GM12878 (cell line): Measurements from ENCODE around the gene ING5. TPM values are rescaled to one million over a fixed set of nuclear protein-coding genes. Genes with fewer than 3 reads are reported as not detected.
A peak's percentile ranks its signal among the peaks of the same experiment; 100 is the strongest.

Experiments used
- CEBPB ChIP-seq, 2 experiments: fragments of 150-350 bp in 1 of 2; IDR thresholded peaks; 2 replicates each; pipeline ENCODE4 v1.6.1; 2012 to 2014; ENCODE audit warnings: low read depth in 2 of 2, low read length in 2 of 2, borderline replicate concordance in 1 of 2, inconsistent platforms in 1 of 2
- CTCF ChIP-seq, 3 experiments: IDR thresholded peaks in 2 of 3; conservative IDR thresholded peaks in 1 of 3; 2 replicates each; pipeline ENCODE4 v1.5.1; 2011; ENCODE audit warnings: low read depth in 3 of 3, low read length in 3 of 3, mild to moderate bottlenecking in 3 of 3, control low read depth in 2 of 3, moderate library complexity in 2 of 3, inconsistent platforms in 1 of 3, mixed read lengths in 1 of 3; ENCODE audit not compliant: control insufficient read depth in 2 of 3, insufficient read depth in 1 of 3; ENCODE audit errors: extremely low read depth in 1 of 3
- FOXM1 ChIP-seq: IDR thresholded peaks from 2 replicates; pipeline ENCODE4 v1.6.1; 2012; ENCODE audit warnings: low read depth, mild to moderate bottlenecking, inconsistent platforms, low read length, moderate library complexity
- LARP7 ChIP-seq: fragments of 450-650 bp; IDR thresholded peaks from 2 replicates; pipeline ENCODE4 v1.6.1; 2017; ENCODE audit warnings: mild to moderate bottlenecking
- MAX ChIP-seq: IDR thresholded peaks from 2 replicates; pipeline ENCODE4 v1.6.1; 2012; ENCODE audit warnings: low read depth, low read length, improper control_type of control experiment
- MEF2A ChIP-seq: IDR thresholded peaks from 2 replicates; pipeline ENCODE4 v1.6.1; 2011; ENCODE audit warnings: low read depth, mild to moderate bottlenecking, low read length, moderate library complexity; ENCODE audit not compliant: insufficient read depth
- NBN ChIP-seq: fragments of 450-650 bp; IDR thresholded peaks from 2 replicates; pipeline ENCODE4 v1.6.1; 2016
- PRDM15 ChIP-seq: fragments of 450-650 bp; formaldehyde crosslinking; IDR thresholded peaks from 2 replicates; pipeline ENCODE4 v1.4.0; 2020; ENCODE audit warnings: mild to moderate bottlenecking, moderate library complexity
- RAD21 ChIP-seq: IDR thresholded peaks from 2 replicates; pipeline ENCODE4 v1.6.1; 2011; ENCODE audit warnings: mild to moderate bottlenecking, low read depth, low read length, moderate library complexity; ENCODE audit not compliant: insufficient read depth
- SRF ChIP-seq, 2 experiments: IDR thresholded peaks; 2 replicates each; pipeline ENCODE4 v1.6.1; 2011; ENCODE audit warnings: low read depth in 2 of 2, low read length in 2 of 2, mild to moderate bottlenecking in 1 of 2, moderate library complexity in 1 of 2
- SUPT20H ChIP-seq: IDR thresholded peaks from 2 replicates; pipeline ENCODE4 v1.6.1; 2011; ENCODE audit warnings: low read depth, mild to moderate bottlenecking, low read length, moderate library complexity, borderline replicate concordance; ENCODE audit not compliant: control insufficient read depth
- TARDBP ChIP-seq: IDR thresholded peaks from 2 replicates; pipeline ENCODE4 v1.6.1; 2016; ENCODE audit warnings: borderline replicate concordance
- TCF12 ChIP-seq: IDR thresholded peaks from 2 replicates; pipeline ENCODE4 v1.6.1; 2011; ENCODE audit warnings: low read depth, mild to moderate bottlenecking, low read length
- YBX1 ChIP-seq: fragments of 450-650 bp; IDR thresholded peaks from 2 replicates; pipeline ENCODE4 v1.6.1; 2016; ENCODE audit warnings: antibody characterized with exemption
- YY1 ChIP-seq: IDR thresholded peaks from 2 replicates; pipeline ENCODE4 v1.6.1; 2011; ENCODE audit warnings: low read depth, mild to moderate bottlenecking, low read length
- ZNF384 ChIP-seq: IDR thresholded peaks from 2 replicates; pipeline ENCODE4 v1.6.1; 2012; ENCODE audit warnings: low read depth, mild to moderate bottlenecking, low read length, improper control_type of control experiment, borderline replicate concordance
- polyA plus RNA-seq, 11 experiments: library from polyadenylated mRNA; depleted of rRNA in 4 of 11; unstranded in 6 of 11; stranded (reverse) in 5 of 11; fragments of >200 nt; fragmentation: Nextera tagmentation in 4 of 11; fragmentation: Illumina TruSeq in 1 of 11; extraction: Ambion mirVana in 4 of 11; extraction: Trizol in 1 of 11; gene quantifications; 1 replicate in 1 of 11; 2 replicates in 10 of 11; pipeline versions ENCODE4 v1.2.1 to v1.2.3, GENCODE V29; 2011 to 2016; ENCODE audit warnings: inconsistent platforms in 2 of 11, missing spikeins in 2 of 11, low read depth in 1 of 11
- total RNA-seq, 4 experiments: library from RNA; depleted of rRNA in 3 of 4; stranded (reverse); fragments of >200 nt in 3 of 4; fragmentation: Illumina TruSeq in 1 of 4; extraction: Trizol in 1 of 4; gene quantifications; 2 replicates each; pipeline versions ENCODE4 v1.2.1 to v1.2.3, GENCODE V29; 2013 to 2021
- TF ChIP-seq, protein P1 (sequence below): fragments of 450-650 bp; IDR thresholded peaks from 2 replicates; pipeline ENCODE4 v1.6.1; 2017; ENCODE audit warnings: low read depth, mild to moderate bottlenecking, moderate library complexity
- TF ChIP-seq, protein P2 (sequence below): IDR thresholded peaks from 2 replicates; pipeline ENCODE4 v1.6.1; 2012; ENCODE audit warnings: low read depth, low read length, improper control_type of control experiment
- TF ChIP-seq, protein P3 (sequence below): fragments of 150-350 bp; IDR thresholded peaks from 2 replicates; pipeline ENCODE4 v1.6.1; 2014; ENCODE audit warnings: mild to moderate bottlenecking, low read depth, low read length

Gene ING5
- total and polyA plus RNA-seq, 10 of the 15 experiments (the other 5 are each of a cell fraction or from before 2014, with no cell fraction given) = 10.0 to 46.1 (median 27.2) TPM

- TF ChIP-seq, protein P1, sequence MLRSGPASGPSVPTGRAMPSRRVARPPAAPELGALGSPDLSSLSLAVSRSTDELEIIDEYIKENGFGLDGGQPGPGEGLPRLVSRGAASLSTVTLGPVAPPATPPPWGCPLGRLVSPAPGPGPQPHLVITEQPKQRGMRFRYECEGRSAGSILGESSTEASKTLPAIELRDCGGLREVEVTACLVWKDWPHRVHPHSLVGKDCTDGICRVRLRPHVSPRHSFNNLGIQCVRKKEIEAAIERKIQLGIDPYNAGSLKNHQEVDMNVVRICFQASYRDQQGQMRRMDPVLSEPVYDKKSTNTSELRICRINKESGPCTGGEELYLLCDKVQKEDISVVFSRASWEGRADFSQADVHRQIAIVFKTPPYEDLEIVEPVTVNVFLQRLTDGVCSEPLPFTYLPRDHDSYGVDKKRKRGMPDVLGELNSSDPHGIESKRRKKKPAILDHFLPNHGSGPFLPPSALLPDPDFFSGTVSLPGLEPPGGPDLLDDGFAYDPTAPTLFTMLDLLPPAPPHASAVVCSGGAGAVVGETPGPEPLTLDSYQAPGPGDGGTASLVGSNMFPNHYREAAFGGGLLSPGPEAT = no peak
- TF ChIP-seq LARP7 (peak; percentile 88), YY1 (no peak), SUPT20H (no peak), TARDBP (no peak), NBN (no peak), PRDM15 (CRISPR knock-in tag) (peak; percentile 74), ZNF384 (no peak), FOXM1 (no peak), MAX (peak; percentile 46; the same call in 1 of the 2 replicates), CTCF (IDR thresholded peaks at IDR 0.05 in 2 of 3, conservative IDR thresholded peaks at IDR 0.05 in 1 of 3; ENCODE audit: control insufficient read depth in 2 of 3, extremely low read depth in 1 of 3, insufficient read depth in 1 of 3, low read depth in 3 of 3, low read length in 3 of 3) (no peak), SRF (IDR thresholded peaks at IDR 0.05; ENCODE audit: low read depth in 2 of 2, low read length in 2 of 2) (no peak), TCF12 (no peak), CEBPB (IDR thresholded peaks at IDR 0.05; ENCODE audit: borderline replicate concordance in 1 of 2, low read depth in 2 of 2, low read length in 2 of 2) (no peak), MEF2A (no peak), YBX1 (no peak), RAD21 (no peak)
- TF ChIP-seq, protein P2, sequence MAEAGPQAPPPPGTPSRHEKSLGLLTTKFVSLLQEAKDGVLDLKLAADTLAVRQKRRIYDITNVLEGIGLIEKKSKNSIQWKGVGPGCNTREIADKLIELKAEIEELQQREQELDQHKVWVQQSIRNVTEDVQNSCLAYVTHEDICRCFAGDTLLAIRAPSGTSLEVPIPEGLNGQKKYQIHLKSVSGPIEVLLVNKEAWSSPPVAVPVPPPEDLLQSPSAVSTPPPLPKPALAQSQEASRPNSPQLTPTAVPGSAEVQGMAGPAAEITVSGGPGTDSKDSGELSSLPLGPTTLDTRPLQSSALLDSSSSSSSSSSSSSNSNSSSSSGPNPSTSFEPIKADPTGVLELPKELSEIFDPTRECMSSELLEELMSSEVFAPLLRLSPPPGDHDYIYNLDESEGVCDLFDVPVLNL = no peak
- TF ChIP-seq, protein P3, sequence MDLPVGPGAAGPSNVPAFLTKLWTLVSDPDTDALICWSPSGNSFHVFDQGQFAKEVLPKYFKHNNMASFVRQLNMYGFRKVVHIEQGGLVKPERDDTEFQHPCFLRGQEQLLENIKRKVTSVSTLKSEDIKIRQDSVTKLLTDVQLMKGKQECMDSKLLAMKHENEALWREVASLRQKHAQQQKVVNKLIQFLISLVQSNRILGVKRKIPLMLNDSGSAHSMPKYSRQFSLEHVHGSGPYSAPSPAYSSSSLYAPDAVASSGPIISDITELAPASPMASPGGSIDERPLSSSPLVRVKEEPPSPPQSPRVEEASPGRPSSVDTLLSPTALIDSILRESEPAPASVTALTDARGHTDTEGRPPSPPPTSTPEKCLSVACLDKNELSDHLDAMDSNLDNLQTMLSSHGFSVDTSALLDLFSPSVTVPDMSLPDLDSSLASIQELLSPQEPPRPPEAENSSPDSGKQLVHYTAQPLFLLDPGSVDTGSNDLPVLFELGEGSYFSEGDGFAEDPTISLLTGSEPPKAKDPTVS = no peak
Observed at GRCh38 chr2:241734467-241735208, 32.8 kb downstream of the ING5 start, which contains the start of gene D2HGDH (continued).
